Measurements from ENCODE around the gene RCAN1.

DNA sequence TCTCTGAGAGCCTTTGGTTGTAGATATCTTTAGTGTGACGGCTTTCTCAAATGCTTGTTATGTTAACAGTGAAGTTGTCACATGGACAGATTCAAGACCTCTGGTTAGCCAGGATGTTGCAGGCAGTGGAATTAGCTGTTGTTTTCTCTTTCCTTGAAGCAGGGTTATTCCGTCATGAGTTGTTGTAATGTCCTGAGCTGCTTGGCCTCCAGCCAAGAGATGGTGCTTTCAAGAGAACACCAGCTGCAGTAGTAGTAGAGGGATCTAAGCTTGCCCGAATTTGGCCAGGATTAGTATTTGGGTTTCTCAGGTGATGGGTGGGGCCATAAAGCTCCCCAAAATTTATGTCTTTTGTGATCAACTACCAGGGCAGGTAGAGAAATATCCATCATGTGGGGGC is 116.3 kb downstream of the RCAN1 start:
- TF ChIP-seq, protein P1, sequence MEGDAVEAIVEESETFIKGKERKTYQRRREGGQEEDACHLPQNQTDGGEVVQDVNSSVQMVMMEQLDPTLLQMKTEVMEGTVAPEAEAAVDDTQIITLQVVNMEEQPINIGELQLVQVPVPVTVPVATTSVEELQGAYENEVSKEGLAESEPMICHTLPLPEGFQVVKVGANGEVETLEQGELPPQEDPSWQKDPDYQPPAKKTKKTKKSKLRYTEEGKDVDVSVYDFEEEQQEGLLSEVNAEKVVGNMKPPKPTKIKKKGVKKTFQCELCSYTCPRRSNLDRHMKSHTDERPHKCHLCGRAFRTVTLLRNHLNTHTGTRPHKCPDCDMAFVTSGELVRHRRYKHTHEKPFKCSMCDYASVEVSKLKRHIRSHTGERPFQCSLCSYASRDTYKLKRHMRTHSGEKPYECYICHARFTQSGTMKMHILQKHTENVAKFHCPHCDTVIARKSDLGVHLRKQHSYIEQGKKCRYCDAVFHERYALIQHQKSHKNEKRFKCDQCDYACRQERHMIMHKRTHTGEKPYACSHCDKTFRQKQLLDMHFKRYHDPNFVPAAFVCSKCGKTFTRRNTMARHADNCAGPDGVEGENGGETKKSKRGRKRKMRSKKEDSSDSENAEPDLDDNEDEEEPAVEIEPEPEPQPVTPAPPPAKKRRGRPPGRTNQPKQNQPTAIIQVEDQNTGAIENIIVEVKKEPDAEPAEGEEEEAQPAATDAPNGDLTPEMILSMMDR (IDR thresholded peaks at IDR 0.05): no peak
- TF ChIP-seq NR3C1 (IDR thresholded peaks at IDR 0.05) (no peak), RFX5 (IDR thresholded peaks at IDR 0.05) (no peak), POLR2A (IDR thresholded peaks at IDR 0.05; ENCODE audit: low read length) (no peak), PHF8 (IDR thresholded peaks at IDR 0.05; ENCODE audit: borderline replicate concordance, low read depth) (no peak), CHD2 (IDR thresholded peaks at IDR 0.05; ENCODE audit: low read length, partially characterized antibody) (no peak), JUNB (IDR thresholded peaks at IDR 0.05) (no peak), RNF2 (IDR thresholded peaks at IDR 0.05; ENCODE audit: borderline replicate concordance, low read depth) (no peak), HDAC2 (IDR thresholded peaks at IDR 0.05) (no peak), MYC (IDR thresholded peaks at IDR 0.05; ENCODE audit: borderline replicate concordance, low read length) (no peak)
- TF ChIP-seq, protein P2, sequence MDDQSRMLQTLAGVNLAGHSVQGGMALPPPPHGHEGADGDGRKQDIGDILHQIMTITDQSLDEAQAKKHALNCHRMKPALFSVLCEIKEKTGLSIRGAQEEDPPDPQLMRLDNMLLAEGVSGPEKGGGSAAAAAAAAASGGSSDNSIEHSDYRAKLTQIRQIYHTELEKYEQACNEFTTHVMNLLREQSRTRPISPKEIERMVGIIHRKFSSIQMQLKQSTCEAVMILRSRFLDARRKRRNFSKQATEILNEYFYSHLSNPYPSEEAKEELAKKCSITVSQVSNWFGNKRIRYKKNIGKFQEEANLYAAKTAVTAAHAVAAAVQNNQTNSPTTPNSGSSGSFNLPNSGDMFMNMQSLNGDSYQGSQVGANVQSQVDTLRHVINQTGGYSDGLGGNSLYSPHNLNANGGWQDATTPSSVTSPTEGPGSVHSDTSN (IDR thresholded peaks at IDR 0.05): no peak
- TF ChIP-seq, protein P3, sequence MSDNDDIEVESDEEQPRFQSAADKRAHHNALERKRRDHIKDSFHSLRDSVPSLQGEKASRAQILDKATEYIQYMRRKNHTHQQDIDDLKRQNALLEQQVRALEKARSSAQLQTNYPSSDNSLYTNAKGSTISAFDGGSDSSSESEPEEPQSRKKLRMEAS (IDR thresholded peaks at IDR 0.05): no peak
